H54 (cell line): ENCODE measurements around the gene REL.
A peak's percentile ranks its signal among the peaks of the same experiment; 100 is the strongest.

Experiments
- DNase-seq: peaks from one replicate; pipeline ENCODE4 v3.0.0; 2011; ENCODE audit warnings: low spot score, mixed read lengths; ENCODE audit not compliant: insufficient read length
- FAIRE-seq: peaks from 3 replicates; lab custom pipeline; 2011; peaks lifted over from hg19 to GRCh38; lab: Jason Lieb, UNC
- POLR2A ChIP-seq: IDR thresholded peaks from 2 replicates; pipeline ENCODE4 v1.6.1; 2011; ENCODE audit warnings: low read depth, mild to moderate bottlenecking, low read length

The REL gene

DNA sequence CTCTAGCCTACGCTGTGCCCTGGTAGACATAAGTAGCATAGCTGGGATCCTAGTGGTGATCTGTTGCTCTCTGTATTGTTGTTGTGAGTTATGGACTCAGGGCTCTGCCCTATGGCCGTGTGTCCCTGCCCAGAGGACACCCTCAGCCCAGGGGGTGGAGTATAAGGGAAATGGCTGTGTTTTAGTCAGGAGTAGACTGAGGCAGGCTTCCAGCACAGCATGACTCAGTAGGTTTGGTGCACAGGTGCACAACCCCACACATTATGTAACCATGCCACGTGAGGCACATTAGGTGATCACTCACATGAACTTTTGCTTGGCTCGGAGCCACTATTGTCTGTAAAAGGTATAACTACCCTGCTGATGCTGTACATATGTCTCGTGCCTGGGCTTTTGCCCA lies 76.3 kb downstream of the REL start:
- TF ChIP-seq POLR2A = no peak
- FAIRE-seq (no peak), DNase-seq (no peak)

DNA sequence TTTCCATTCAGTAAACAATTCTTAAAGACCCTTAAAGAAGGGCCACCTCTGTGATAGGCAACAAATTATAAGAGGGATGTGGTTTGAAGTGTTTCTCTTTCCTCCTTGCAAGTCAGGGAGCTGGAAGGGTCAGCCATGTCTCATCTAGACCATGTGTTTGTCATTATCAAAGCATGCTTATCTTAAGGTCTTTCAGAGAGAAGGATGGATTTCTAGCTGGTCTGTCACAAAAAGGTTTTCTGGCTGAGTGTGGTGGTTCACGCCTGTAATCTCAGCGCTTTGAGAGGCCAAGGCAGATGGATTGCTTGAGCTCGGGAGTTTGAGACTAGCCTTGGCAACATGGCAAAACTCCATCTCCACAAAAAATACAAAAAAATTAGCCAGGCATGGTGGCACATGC lies 77.0 kb downstream of the REL start:
- DNase-seq (no peak), FAIRE-seq (no peak)
- no peak for TF ChIP-seq POLR2A

DNA sequence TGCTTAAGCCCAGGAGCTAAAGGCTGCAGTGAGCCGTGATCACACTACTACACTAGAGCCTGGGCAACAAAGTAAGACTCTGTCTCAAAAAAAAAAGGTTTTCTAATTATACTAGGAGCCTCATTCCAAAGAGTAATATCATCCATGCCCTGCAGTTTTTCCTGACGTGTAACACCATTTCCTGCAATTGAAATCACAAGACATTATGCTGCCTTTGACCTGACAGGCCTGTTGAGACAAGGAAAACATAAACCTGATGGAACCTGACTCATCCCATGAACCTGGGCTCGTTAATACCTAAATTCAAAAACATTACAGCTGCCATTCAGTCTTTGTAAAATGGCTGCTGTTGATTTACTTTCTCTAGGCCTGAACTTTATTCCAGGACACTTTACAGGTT lies 77.4 kb downstream of the REL start:
- peak; percentile 12 for DNase-seq
- peak; percentile 60 for FAIRE-seq

DNA sequence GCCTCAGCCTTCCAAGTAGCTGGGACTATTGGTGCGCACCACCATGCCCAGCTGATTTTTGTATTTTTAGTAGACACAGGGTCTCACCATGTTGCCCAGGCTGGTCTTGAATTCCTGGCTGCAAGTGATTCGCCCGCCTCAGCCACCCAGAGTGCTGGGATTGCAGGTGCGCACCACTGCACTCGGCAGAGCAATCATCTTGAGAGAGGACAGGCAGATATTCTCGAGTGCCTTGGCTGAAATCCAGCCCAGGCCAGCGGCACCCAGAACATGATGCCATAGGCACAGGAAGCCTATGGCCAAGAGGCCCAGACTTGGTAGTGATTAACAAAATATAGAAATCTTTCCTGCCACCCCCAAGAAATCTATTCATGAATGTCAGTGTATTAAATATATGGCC lies 78.1 kb downstream of the REL start:
- TF ChIP-seq POLR2A = no peak
- DNase-seq = no peak
- no peak for FAIRE-seq

More for the DNA sequence above, 77.4 kb downstream of the REL start:
- TF ChIP-seq POLR2A = no peak

DNA sequence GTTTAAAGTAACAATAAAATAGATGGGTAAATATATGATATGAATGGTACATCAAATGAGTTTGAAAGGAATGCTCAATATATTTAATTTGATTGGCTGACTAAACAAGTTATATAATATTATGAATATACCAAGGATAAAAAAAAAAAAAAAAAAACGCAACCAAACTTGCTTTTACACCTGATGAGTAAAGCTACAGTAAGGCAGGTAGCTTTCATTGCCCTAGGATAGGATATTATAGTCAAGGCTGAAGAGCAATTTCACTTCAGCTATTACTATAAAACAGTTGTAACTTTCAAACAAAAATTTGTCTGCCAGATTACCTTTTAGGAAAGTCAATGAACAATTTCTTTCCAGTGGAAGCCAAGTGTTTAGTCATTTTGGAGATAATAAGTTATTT lies 79.3 kb downstream of the REL start:
- DNase-seq (no peak), FAIRE-seq (no peak)
- no peak for TF ChIP-seq POLR2A

DNA sequence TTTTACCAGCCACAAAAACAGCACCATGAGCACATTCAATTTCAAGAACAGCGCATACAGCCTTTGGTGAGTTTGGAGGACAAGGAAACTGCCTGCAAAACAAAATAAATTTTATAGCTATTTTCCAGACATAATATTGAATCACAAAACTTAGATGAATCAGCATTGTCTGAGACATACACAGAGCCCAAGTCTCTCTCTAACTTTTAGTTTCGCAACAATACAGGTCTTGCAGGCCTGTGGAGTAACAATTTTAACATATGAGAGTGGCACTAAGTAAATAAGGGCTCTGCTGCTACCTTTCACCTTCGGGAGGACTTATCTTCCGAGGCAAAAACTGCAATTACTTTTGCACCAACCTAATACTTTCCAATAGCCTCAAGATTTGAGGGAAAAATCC lies 80.1 kb downstream of the REL start:
- no peak for DNase-seq
- FAIRE-seq = no peak
- no peak for TF ChIP-seq POLR2A

DNA sequence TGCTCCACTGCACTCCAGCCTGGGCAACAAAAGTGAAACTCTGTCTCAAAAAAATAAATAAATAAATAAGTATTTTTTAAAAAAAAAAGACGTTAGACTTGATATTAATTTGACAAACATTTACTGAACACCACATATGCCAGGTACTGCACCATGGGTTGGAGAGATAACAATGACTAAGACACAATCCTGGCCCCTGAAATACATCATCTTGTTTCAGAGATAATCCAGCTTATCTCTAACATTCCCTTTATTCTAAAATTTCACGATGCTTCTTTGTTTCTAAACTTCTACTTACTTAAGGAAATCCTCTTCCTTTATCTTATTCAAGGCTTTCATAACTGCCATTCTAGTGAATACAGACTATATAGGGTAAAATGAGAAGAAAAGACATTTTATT lies 81.2 kb downstream of the REL start:
- DNase-seq (no peak), FAIRE-seq (no peak)
- no peak for TF ChIP-seq POLR2A

DNA sequence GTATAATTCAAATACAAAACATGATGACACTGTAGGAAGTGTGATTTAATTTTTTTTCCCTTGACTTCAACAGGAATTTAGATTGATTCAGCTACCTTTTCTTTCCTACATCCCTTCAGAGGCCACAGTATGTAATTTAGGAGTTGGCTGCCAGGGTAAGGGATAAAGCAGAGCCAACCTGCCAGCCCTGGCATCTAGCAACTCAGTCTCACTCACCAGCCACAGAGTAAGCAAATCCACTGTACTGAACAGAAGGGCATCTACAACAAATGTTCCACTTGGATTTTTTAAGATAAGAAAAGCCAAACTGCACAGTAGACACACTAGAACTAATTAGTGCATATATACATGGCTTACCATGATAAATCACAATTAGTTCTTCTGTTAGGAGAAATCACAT lies 81.8 kb downstream of the REL start:
- no peak for DNase-seq
- no peak for FAIRE-seq
- no peak for TF ChIP-seq POLR2A

DNA sequence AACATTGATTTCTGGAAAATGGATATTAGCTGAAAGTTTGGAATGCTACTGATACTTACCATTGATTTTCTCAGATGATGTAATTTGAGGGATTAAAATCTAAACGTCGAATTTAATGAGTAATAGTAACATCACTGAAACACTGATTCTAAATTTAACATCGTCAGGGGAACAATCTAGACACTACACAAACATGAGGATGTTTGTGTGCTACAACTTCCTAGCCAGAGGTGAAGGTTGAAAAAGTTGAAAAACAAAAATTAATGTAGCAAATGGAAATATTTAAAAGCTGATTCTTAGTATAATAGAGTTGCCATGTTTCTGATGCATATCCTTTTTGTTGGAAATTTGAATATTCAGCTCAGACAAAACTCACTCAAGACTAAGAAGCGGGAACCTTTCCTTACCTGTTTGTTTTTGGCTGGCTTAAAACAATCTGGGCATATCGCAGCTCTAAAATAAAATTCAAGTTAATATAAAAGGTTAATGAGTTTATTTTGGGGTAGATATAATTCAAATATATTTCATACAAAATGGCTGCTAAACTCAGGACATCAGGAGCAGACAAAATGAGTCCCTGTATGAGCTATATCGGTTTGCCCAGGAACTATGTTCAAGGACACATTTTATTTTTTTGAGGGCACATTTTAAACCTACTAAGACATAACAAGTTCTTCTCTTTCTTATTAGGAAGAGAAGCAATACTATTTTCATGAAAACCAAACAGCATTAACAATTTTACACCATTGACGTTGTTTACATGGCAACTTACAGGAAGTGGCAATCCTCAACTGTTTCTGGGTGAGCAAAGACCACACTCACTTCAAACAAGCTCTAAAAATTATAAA lies 83.5 kb downstream of the REL start:
- DNase-seq (no peak), FAIRE-seq (no peak)
- no peak for TF ChIP-seq POLR2A

DNA sequence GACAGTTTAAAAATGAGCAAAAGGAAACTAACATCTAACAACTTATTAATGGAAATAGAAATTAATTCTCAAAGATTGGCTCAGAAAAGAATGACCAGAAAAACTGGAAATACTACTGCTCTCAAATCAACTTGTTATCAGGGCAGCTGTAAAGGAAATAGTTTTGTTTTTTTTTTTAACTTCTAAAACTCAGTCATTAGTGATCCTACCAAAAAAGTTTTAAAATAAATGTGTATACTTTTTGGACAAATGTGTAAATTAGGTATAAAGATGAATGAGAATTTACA lies 84.1 kb downstream of the REL start:
- FAIRE-seq = no peak
- DNase-seq = no peak
- no peak for TF ChIP-seq POLR2A

DNA sequence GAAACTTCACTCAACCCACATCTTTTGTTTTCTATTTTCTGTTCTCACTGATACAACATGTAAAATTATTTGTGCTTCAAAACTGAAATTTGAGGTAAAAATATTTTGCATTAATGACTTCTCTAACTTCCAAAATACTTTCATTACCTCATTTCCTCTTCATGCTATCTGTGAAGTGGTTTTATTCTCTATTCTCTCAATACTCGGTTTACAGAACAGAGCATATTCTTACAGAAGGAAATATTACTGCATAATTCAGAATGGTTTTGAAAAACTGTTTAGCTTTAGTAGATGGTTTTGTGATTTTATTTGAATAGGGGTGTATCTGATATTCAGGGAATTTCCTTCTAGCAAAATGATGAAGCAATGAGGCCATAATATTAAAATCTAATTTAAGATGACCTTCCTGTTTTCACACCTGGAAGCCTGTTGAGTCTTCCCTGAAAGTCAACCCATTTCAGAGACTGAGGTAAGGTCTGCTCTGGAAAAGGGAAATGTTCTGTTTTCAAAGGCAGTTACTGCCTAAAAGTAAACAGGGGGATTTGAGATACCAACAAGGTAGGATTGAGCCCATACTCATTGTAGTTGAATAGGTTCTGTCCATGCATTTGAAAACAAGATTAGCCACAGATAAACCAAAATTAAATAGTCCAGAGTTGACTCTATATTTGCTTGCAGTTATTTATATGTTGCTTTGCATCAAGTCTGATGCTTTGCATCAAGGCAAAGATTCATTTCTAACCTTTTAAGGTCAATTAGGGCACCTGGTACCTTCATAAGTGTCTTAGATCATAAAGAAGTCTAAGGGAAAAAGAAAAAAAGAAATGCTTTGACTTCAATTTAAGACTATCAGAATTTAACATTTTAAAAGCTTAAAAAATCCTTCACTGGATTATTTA lies 85.4 kb downstream of the REL start:
- DNase-seq (no peak), FAIRE-seq (no peak)
- no peak for TF ChIP-seq POLR2A

DNA sequence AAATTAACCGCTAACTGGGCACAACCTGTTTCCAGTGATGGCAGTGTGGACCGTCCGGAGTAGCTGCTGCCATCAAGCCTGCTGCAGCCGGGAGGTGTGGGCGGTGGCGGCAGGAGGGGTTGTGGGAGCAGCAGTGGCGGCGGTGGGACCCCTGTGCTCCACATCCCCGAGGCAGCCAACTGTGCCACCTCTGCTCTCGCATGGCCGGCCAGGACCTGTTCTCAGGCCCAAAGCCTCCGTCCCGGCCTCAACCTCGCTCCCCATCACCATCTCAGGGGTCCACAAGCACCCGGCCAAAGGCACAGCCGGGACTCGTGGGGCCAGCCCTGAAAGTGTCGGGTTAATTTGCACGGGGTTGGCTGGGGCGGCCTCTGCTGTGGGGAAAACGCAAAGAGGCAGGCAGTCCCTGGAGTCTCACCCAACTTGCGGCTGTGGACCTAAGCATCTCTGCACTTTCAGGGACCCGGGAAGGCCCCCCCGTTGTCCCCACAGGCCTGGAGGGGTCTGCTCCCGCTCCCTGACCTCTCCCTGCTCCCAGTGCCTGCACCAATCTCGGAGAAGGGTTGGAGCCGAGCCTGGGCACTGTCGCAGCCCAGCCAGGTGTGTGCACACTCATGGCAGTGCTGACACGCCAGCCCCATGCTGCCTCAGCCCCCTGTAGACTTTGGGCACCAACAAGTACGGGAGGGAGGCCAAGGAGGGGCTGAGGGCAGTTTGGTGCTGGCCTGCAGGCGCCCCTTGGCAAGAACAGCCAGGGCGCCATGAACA lies 91.7 kb downstream of the REL start:
- TF ChIP-seq POLR2A = no peak
- FAIRE-seq (no peak), DNase-seq (no peak)

DNA sequence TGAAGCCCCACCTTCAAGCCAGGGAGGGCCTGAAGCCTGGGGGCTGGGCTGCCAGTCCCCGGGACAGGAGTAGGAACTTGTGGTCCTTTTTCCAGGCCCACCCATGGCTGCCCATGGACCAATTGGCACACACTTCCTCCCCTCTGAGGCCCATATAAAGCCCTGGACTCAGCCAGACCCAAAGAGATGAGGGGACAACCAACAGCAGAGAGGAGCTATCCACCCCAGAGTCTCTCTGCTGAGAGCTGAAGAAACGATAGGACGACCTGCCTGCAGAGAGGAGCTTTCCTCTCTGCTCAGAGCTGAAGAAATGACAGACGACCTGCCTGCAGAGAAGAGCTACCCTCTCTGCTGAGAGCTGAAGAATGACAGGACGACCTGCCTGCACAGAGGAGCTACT lies 92.3 kb downstream of the REL start:
- DNase-seq = no peak
- TF ChIP-seq POLR2A = no peak
- FAIRE-seq = no peak

DNA sequence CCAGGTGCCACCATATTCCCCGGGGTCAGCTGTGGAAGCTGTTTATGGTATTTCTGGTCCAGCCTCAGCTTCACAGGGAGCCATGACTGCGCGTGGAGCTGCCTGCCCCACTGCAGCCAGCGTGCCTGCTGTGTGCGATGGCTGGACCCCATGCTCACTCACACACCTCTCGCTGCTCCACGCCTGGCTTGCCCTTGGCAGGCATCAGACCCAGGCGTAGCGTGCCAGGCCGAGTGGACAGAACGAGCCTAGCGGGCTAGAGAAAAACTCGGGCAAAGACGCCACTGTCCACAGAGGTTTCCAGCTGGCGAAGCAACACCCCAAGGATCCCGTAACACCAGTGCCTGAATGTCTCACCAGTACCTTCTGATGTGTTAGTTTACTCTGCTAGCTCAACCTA lies 93.3 kb downstream of the REL start:
- no peak for TF ChIP-seq POLR2A
- FAIRE-seq = no peak
- DNase-seq = no peak
